GM21786 (cell line): ENCODE results near the gene ZNF354C.

Experiments used
- ATAC-seq: cut with Tn5 transposase; IDR thresholded peaks from one replicate; pipeline ENCODE4 v1.9.1; 2021; ENCODE audit not compliant: unreplicated experiment

Gene ZNF354C

GRCh38 chr5:179113945-179114641 is 53.9 kb downstream of the ZNF354C start:
- no peak for ATAC-seq

- no peak for ATAC-seq
Measured at GRCh38 chr5:179114756-179115155, 54.6 kb downstream of the ZNF354C start.

GRCh38 chr5:179115307-179115706 is 55.1 kb downstream of the ZNF354C start:
- no peak for ATAC-seq

GRCh38 chr5:179115845-179116524 is 55.8 kb downstream of the ZNF354C start:
- no peak for ATAC-seq

GRCh38 chr5:179118338-179118737 is 58.2 kb downstream of the ZNF354C start:
- no peak for ATAC-seq

DNA sequence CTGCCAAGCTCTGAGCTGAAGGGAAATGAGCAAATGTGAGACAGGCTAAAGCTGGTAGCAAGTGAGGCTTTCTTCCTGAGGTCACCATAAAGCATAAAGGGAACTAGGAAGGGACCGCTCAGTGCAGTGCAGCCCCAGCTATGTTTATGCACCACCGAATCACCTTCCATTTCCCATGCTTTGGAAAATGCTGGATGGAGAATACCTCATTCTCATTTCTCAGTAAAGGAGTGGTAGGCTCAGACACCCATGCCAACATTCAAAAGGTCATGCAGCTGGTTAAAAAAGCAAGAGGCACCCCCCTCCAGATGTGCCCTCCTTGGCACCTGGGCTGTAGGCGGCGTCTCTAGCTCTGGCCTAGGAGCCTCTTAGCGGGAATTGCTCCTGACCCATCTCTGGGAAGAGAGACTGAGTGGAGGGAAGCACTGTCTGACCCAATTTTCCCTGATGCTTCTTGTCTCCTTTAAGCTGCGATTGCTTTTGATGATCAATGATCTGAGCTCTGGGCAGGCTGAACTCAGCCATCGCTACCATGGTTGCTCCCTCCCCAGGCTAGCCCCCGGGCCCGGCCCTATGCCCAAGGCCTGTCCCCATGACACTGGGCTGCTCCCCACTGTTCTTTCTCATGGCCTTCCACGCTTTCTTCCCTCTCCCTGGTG is 58.7 kb downstream of the ZNF354C start:
- no peak for ATAC-seq

- no peak for ATAC-seq
Measured at GRCh38 chr5:179119415-179120170, 59.4 kb downstream of the ZNF354C start.

DNA sequence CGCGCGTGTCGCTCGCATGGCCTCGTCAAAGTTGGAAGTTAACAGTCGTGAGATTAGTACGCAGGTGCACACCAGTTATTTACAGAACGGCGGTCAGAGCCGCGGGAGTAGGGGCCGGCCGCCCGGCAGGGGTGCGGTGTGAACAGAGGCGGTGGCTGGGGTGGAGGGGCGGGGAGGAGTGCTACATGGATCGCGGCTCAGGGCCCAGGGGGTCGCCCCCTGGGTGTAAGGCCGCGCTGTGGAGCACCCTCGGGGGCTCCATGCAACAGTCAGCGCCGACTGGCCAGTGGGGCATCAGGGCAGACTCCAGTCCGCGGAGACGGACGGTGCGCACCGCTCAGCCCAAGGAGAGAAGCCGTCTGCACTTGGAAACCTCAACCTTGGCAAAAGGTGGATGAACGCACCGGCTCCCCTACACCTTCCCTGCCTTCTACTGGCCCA is 60.3 kb downstream of the ZNF354C start:
- no peak for ATAC-seq

DNA sequence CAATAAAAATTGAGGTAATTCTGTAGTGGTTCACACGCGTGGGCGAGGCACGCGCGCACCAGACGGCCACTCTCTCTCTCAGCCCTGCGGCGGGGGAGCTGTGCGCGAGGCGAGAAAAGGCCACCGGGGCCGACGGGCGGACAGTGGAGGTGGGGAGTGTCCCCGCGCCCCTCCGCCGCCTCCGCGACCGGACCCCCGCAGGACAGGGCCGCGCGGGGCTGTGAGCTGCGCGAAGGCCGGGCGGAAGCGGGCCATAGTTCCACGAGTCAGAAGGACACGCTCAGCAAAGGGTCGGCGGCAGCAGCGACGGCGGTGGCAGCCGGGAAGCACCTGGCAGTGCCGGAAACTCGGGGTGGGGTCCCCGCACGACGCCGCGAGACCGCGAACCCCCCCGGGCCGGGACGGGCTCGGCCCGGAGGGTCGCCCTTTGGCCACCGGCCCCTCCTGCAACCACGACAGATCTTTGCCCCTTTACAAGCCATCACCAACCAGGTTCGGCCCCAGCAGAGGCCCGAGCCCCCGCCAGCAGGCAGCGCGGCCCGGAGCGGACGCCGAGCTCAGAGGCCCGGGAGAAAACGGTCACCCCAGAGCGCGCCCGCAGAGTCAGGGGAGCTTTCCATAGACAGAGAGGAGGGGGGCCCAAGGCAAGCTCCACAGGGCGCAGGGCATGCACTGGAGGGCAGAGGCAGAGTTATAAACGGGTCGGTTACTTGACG is 60.9 kb downstream of the ZNF354C start:
- no peak for ATAC-seq

DNA sequence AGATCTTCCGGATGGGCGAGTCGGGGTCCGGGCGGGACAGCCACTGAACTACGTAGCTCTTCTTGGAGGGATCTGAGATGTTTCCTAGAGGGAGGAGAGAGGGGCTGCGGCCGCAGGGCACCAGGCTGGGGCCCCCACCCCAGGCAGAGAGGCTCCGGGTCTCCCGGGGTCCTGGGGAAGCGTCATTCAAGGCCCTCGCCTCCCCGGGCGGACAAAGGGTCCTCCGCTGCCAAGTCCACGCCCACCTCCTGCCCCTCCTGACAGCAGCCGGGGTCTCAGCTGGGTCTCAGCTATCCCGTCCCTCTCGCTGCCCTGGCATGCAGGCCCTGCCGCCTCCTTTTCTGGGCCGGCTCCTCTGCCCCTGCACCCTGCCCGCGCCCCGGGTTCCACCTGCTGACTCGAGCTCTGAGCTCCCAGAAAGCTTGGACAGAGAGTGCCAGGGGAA is 61.5 kb downstream of the ZNF354C start:
- no peak for ATAC-seq

DNA sequence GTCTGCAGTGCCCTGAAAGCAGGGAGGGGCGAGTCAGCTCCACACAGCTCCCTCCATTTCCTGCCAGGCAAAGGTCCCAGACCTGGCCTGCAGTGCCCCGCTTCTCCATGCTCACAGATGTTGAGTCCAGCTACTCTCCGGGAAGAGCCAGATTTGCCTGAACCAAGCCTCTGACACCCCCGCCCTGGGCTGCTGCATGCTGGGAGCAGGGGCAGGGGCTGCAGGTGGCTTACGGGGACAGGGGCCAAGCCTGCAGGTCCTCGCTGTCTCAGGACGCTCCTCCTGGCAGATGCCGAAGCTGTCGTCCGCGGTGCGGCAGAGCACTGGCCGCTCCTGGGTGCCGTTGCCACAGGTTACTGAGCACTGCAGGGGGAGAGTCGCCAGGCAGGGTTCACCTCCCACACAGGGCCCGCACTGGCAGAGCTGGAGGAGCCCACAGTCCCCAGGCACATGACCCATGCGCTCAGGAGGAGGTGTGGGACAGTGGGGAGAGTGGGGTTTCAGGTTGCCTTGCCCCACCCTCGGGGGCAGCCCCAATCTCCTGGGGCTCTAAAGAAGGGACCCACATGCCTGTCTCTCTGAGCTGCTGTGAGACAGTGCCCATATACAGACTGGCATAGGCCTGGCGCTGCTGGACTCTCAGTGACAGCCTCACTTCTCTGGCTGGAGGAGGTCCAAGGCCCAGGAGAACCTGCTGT is 62.4 kb downstream of the ZNF354C start:
- ATAC-seq: no peak

DNA sequence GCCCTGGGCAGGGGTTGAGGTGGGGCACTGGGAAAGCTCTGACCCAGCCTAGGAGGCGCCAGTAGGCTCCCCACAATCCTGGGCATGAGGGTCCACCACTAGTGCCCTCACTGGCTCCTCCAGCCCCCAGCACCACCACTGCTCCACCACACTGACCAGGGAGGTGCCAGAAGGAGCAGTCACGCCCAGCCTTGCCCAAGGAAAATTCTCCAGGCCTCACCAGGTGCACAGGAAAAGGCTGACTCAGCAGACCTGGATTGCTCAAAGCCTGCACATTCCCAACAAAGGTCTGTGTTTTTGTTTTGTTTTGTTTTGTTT is 62.9 kb downstream of the ZNF354C start:
- ATAC-seq: no peak

DNA sequence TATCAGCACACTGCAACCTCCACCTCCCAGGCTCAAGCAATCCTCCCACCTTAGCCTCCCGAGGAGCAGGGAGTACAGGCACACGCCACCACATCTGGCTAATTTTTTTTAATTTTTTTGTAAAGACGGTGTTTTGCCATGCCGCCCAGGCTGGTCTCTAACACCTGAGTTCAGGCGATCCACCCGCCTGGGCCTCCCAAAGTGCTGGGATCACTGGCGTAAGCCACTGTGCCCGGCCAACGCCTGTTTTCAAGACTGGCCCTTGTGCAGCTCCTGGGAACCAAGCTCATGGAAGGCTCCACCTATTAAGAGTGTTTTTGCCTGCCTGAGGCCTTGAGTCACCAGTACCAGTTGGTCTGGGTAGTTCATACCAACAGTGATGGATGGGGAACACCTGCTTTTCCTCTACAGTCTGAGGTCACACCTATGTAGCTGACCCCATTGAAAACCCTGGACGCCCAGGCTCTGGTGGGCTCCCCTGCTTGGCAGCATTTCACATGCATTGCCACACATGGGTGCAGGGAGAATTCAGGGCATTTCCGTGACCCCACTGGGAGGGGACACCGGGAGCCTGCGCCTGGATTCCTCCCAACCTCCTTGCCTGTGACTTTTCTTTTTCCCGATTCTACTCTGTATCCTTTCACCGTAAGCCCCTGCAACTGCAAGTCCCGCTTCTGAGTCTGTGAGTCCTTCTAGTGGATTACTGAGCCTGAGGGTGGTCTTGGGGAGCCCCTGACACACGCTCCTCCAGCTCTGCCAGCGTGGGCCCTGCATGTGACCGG is 63.5 kb downstream of the ZNF354C start:
- ATAC-seq: no peak

DNA sequence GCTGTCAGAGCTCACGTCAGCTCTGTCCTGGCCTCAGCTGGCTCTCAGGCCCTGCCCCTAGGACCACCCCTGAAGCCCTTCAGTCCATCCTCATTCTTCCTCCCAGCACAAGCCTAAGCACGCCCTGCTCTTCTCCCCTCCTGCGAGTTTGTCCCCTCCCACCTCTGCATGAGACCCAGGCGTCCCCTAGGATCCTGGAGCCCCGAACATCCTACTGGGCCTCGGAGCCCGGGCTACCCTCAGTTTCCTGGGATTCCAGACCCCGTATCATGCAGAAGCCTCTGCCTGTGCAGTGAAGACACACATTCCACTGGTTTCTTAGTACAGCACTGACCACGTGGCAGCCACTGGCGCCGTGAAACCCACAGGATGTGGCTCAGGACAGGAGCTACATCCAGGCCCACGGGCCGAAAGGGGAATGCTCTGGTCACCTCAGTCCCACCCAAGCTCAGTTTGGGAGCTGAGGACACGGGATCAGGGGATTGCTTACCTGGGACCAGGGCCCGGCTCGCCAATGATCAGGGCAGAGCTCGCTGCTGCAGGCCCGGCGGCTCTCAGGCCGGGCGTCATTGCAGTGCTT is 64.2 kb downstream of the ZNF354C start:
- ATAC-seq: no peak

- no peak for ATAC-seq
Measured at GRCh38 chr5:179124853-179125788, 64.9 kb downstream of the ZNF354C start.

DNA sequence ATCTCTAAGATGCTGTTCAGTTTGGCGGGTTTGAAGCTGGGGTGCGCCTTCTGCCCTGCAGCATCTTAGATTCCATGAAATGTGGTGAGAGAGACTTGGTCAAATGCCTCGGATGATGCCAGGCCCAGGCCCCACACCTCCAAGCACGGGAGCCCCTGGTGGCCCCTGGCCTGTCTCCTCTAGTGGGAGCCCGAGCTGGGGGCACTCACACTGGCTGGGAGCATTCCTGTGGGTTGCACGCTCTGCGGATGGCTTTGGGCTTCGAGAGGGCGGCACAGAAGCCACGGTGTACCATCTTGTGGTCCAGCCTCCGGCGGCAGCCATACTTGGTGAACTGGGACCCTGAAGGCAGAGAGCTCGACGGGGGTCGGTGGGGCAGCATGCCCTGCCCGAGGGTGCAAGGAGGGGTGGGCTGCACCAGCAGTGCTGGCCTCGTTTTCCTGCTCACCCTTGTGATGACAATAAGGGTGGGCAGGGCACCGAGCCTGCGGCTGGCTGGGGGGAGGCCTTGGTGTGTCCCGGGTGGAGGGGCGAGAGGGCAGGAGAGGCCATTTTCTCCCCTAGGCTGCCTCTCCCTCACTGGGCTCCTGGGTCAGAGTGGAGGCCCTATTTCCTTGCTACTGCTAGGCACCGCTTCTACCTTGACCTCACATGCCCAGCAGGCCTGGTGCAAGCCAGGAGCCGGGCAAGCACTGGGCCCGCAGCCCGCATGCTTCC is 65.8 kb downstream of the ZNF354C start:
- ATAC-seq: no peak

DNA sequence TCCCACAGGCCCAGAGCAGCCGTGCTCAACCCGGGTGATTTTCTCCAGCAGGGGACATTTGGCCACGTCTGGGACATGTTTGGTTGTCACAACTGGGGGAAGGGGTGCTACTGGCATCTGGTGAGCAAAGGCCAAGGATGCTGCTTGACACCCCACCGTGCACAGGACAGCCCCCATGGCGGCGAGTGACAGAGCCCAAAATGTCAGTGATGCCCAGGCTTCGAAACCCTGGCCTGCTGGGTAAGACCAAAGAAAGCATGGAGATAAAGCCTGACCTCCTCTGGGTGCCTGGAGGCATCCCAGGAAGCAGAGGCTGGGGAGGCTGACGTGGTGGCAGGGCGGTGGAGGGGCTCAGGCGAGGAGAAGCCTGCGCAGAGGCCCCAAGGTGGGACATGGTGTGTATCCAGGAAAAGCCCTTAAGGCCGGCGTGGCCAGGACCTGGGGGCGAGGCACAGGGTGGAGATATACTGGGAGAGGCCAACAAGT is 66.4 kb downstream of the ZNF354C start:
- ATAC-seq: no peak
